HepG2 (cell line): ENCODE data around the gene ZNRF3. TPM values are rescaled to one million over a fixed set of nuclear protein-coding genes. Genes with fewer than 3 reads are reported as not detected.
A peak's percentile ranks its signal among the peaks of the same experiment; 100 is the strongest.

ENCODE experiments used
- ARNT ChIP-seq: fragments of 450-650 bp; IDR thresholded peaks from 2 replicates; pipeline ENCODE4 v1.6.1; 2017
- EHMT2 ChIP-seq: fragments of 200-600 bp; sonication (generic); IDR thresholded peaks from 2 replicates; pipeline ENCODE4 v1.7.0; 2017; ENCODE audit warnings: antibody characterized with exemption, low read depth, low read length, borderline replicate concordance
- EZH2 ChIP-seq: conservative IDR thresholded peaks from 2 replicates; pipeline ENCODE4 v1.6.1; 2012; ENCODE audit warnings: mild to moderate bottlenecking, low read depth, low read length, moderate library complexity
- FOXA3 ChIP-seq: IDR thresholded peaks from 2 replicates; pipeline ENCODE4 v1.6.1; 2016; ENCODE audit warnings: missing genetic modification reagents, missing compliant biosample characterization
- FOXM1 ChIP-seq: sonication (generic); formaldehyde crosslinking; IDR thresholded peaks from 2 replicates; pipeline ENCODE4 v1.5.0; 2020; ENCODE audit warnings: missing genetic modification reagents
- GABPB1 ChIP-seq: IDR thresholded peaks from 2 replicates; pipeline ENCODE4 v1.6.1; 2016; ENCODE audit warnings: mild to moderate bottlenecking, missing genetic modification reagents, moderate library complexity, missing compliant biosample characterization
- ISL2 ChIP-seq: sonication (generic); formaldehyde crosslinking; IDR thresholded peaks from 2 replicates; pipeline ENCODE4 v1.5.0; 2020; ENCODE audit warnings: missing genetic modification reagents
- MED8 ChIP-seq: sonication (generic); formaldehyde crosslinking; IDR thresholded peaks from 2 replicates; pipeline ENCODE4 v1.8.1; 2023; ENCODE audit warnings: mild to moderate bottlenecking, missing genetic modification reagents; ENCODE audit not compliant: insufficient replicate concordance
- MTA3 ChIP-seq: sonication (generic); formaldehyde crosslinking; IDR thresholded peaks from 2 replicates; pipeline ENCODE4 v1.4.0; 2020; ENCODE audit warnings: missing genetic modification reagents
- MYC ChIP-seq: sonication (generic); formaldehyde crosslinking; IDR thresholded peaks from 2 replicates; pipeline ENCODE4 v1.9.0; 2021; ENCODE audit warnings: missing genetic modification reagents, borderline replicate concordance
- PHF8 ChIP-seq: sonication (generic); formaldehyde crosslinking; IDR thresholded peaks from 2 replicates; pipeline ENCODE4 v1.5.0; 2020; ENCODE audit warnings: missing genetic modification reagents
- PRPF4 ChIP-seq: fragments of 200-400 bp; formaldehyde crosslinking; IDR thresholded peaks from 2 replicates; pipeline ENCODE4 v1.6.1; 2016; ENCODE audit warnings: low read length, low read depth; ENCODE audit not compliant: poor library complexity, severe bottlenecking
- SCMH1 ChIP-seq: sonication (generic); formaldehyde crosslinking; IDR thresholded peaks from 2 replicates; pipeline ENCODE4 v1.9.0; 2021; ENCODE audit warnings: missing genetic modification reagents, mild to moderate bottlenecking, borderline replicate concordance
- SMAD9 ChIP-seq: sonication (generic); formaldehyde crosslinking; IDR thresholded peaks from 2 replicates; pipeline ENCODE4 v1.5.1; 2020; ENCODE audit warnings: mild to moderate bottlenecking, missing genetic modification reagents
- SNAPC2 ChIP-seq: sonication (generic); formaldehyde crosslinking; IDR thresholded peaks from 2 replicates; pipeline ENCODE4 v1.8.1; 2022; ENCODE audit warnings: mild to moderate bottlenecking, missing genetic modification reagents
- ZBTB1 ChIP-seq: sonication (generic); formaldehyde crosslinking; IDR thresholded peaks from 2 replicates; pipeline ENCODE4 v1.4.0; 2020; ENCODE audit warnings: missing genetic modification reagents, borderline replicate concordance
- ZNF224 ChIP-seq: sonication (generic); formaldehyde crosslinking; IDR thresholded peaks from 2 replicates; pipeline ENCODE4 v1.5.0; 2020; ENCODE audit warnings: mild to moderate bottlenecking, missing genetic modification reagents
- ZNF331 ChIP-seq: sonication (generic); formaldehyde crosslinking; IDR thresholded peaks from 2 replicates; pipeline ENCODE4 v1.4.0; 2020; ENCODE audit warnings: missing genetic modification reagents
- polyA plus RNA-seq, 8 experiments: library from polyadenylated mRNA; depleted of rRNA in 3 of 8; stranded (reverse) in 7 of 8; unstranded in 1 of 8; fragments of >200 nt; fragmentation: Illumina TruSeq in 4 of 8; extraction: Trizol in 4 of 8; gene quantifications; 2 replicates each; pipeline versions ENCODE4 v1.2.1 to v1.2.3, GENCODE V29; 2011 to 2016; ENCODE audit warnings: low read depth in 4 of 8, missing spikeins in 1 of 8, mixed read lengths in 1 of 8; ENCODE audit not compliant: insufficient read depth in 1 of 8
- total RNA-seq, 5 experiments: library from RNA; depleted of rRNA; stranded (reverse); fragments of >200 nt; fragmentation: Illumina TruSeq; extraction: Trizol; gene quantifications; 2 replicates each; pipeline ENCODE4 v1.2.3, GENCODE V29; 2016; ENCODE audit warnings: low read depth in 1 of 5
- TF ChIP-seq, protein P1 (sequence below): sonication (generic); formaldehyde crosslinking; IDR thresholded peaks from 2 replicates; pipeline ENCODE4 v1.4.0; 2020; ENCODE audit warnings: missing genetic modification reagents, mild to moderate bottlenecking, borderline replicate concordance
- TF ChIP-seq, protein P2 (sequence below): sonication (generic); formaldehyde crosslinking; IDR thresholded peaks from 2 replicates; pipeline ENCODE4 v1.4.0; 2020; ENCODE audit warnings: mild to moderate bottlenecking, missing genetic modification reagents
- TF ChIP-seq, protein P3 (sequence below): fragments of 450-650 bp; IDR thresholded peaks from 2 replicates; pipeline ENCODE4 v1.6.1; 2017

Gene ZNRF3
- total and polyA plus RNA-seq, 2 of the 13 experiments (the other 11 are each of a cell fraction or from before 2014, with no cell fraction given) = 20.3 to 36.7 TPM

DNA sequence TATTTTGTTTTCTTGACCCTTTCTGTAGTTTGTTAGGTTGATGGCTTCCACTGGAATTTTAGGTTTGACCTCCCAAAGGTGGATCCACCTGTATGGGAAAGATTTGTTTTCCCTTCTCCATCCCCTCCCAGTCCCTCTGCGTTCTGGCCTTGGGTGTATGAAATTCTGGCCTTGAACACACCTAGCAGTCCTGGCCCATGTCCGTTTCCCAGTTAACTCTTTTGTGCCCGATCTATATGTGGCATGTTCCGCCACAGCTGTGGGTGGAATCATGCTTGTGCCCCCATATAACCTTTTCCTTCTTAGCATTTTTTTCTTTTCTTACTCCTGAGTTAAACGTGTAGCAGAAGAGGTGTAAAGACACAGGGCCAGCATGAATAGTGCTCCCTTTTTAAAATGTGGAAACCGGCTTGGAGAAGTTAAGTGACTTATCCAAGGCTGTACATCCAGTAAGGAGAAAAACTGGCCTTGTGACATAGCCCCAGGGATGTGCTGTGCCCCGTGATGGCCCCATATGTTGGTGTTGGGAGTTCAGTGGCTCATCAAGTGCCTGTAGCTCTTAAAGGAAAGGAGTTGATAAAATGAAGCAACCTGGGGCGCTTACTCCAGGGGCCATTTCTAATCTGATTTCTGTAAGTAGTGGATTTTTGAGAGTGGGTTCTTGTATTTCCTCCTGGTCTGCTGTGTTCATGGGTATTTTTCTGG is 39.3 kb downstream of the ZNRF3 start (continued):
- no peak for TF ChIP-seq MYC (CRISPR knock-in tag)
- TF ChIP-seq, protein P1, sequence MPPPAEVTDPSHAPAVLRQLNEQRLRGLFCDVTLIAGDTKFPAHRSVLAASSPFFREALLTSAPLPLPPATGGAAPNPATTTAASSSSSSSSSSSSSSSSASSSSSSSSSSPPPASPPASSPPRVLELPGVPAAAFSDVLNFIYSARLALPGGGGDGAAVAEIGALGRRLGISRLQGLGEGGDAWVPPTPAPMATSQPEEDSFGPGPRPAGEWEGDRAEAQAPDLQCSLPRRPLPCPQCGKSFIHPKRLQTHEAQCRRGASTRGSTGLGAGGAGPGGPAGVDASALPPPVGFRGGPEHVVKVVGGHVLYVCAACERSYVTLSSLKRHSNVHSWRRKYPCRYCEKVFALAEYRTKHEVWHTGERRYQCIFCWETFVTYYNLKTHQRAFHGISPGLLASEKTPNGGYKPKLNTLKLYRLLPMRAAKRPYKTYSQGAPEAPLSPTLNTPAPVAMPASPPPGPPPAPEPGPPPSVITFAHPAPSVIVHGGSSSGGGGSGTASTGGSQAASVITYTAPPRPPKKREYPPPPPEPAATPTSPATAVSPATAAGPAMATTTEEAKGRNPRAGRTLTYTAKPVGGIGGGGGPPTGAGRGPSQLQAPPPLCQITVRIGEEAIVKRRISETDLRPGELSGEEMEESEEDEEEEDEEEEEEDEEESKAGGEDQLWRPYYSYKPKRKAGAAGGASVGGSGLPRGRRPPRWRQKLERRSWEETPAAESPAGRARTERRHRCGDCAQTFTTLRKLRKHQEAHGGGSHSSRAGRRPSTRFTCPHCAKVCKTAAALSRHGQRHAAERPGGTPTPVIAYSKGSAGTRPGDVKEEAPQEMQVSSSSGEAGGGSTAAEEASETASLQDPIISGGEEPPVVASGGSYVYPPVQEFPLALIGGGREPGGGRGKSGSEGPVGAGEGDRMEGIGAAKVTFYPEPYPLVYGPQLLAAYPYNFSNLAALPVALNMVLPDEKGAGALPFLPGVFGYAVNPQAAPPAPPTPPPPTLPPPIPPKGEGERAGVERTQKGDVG (CRISPR knock-in tag) = no peak
- TF ChIP-seq PRPF4 = no peak
- peak; percentile 49; the same call in 1 of the 2 replicates for TF ChIP-seq ZNF331
- TF ChIP-seq ISL2 = peak; percentile 67; the same call in 1 of the 2 replicates
- no peak for TF ChIP-seq SMAD9 (CRISPR knock-in tag)
- no peak for TF ChIP-seq ZBTB1 (CRISPR knock-in tag)
- TF ChIP-seq ZNF224 (CRISPR knock-in tag) = no peak
- TF ChIP-seq ARNT = no peak
- no peak for TF ChIP-seq MTA3 (CRISPR knock-in tag)
- TF ChIP-seq, protein P2, sequence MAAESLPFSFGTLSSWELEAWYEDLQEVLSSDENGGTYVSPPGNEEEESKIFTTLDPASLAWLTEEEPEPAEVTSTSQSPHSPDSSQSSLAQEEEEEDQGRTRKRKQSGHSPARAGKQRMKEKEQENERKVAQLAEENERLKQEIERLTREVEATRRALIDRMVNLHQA (CRISPR knock-in tag) = no peak
- no peak for TF ChIP-seq MED8 (CRISPR knock-in tag)
- TF ChIP-seq SCMH1 (CRISPR knock-in tag) = no peak
- TF ChIP-seq, protein P3, sequence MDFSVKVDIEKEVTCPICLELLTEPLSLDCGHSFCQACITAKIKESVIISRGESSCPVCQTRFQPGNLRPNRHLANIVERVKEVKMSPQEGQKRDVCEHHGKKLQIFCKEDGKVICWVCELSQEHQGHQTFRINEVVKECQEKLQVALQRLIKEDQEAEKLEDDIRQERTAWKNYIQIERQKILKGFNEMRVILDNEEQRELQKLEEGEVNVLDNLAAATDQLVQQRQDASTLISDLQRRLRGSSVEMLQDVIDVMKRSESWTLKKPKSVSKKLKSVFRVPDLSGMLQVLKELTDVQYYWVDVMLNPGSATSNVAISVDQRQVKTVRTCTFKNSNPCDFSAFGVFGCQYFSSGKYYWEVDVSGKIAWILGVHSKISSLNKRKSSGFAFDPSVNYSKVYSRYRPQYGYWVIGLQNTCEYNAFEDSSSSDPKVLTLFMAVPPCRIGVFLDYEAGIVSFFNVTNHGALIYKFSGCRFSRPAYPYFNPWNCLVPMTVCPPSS = no peak
- TF ChIP-seq GABPB1 (CRISPR knock-in tag) = no peak; the same call in 1 of the 2 replicates
- TF ChIP-seq SNAPC2 = no peak
- no peak for TF ChIP-seq EZH2
- TF ChIP-seq FOXM1 (CRISPR knock-in tag) = no peak
- no peak for TF ChIP-seq EHMT2
- TF ChIP-seq FOXA3 (CRISPR knock-in tag) = peak; percentile 57
- TF ChIP-seq PHF8 = no peak
